Measurements from ENCODE around the gene VRK2. TPM values are rescaled to one million over a fixed set of nuclear protein-coding genes. Genes with fewer than 3 reads are reported as not detected.

VRK2 gene
- total and polyA plus RNA-seq, 10 of the 15 experiments (the other 5 are each of a cell fraction or from before 2014, with no cell fraction given): 26.5 to 78.0 (median 57.3) TPM

DNA sequence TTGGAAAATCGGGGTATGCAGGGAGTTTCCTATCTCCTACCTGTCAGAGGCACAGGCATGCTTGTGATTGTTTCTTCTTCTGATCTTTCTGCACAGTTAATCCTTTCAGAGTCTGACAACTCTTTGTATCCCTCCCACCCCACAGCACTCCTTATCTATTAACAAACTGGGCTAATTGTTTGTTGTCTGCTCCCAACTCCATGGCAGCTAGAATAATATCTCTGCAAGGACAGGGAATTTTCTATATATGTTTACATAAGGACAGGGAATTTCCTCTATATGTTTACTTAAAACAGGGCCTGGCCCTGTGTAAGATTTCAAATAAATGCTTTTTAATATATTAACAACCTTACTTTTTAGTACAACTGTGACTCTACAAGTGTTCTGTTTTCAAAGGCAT, 36.0 kb upstream of the VRK2 start:
- CTCF ChIA-PET: interaction anchor here (1.2 to 1.9 kb wide), 2 partner anchors 9 to 20 kb away, joined by 3 to 5 read pairs; no protein-coding TSS in a partner anchor
- FAIRE-seq: no peak
- no peaks in the 10 kb centered on the region for H3K27me3 ChIP-seq (replicated peaks in 1 of 2; ENCODE audit: control insufficient read depth in 2 of 2, insufficient read depth in 2 of 2, low read length in 1 of 2)

More for the DNA sequence above, 36.0 kb upstream of the VRK2 start:
- no peak overlapping the region for H3K4me3 ChIP-seq
- in situ Hi-C loops (cut with MboI): no loop called here
- POLR2A ChIA-PET: interaction anchor here (1.2 kb wide), 1 partner anchor 9 kb away, joined by 3 read pairs; no protein-coding TSS in a partner anchor
- ATAC-seq: no peak
- intact Hi-C loops (cut with micrococcal nuclease; ENCODE audit: unreplicated experiment): no loop called here
- no peak overlapping the region for H3K27ac ChIP-seq (ENCODE audit: control insufficient read depth, insufficient read depth)
- DNase-seq (ENCODE audit: low read depth, low spot score): no peak
- no peaks in the 10 kb centered on the region for H3K79me2 ChIP-seq (ENCODE audit: control insufficient read depth, insufficient read depth, low read length)
- H3K9ac ChIP-seq (ENCODE audit: control insufficient read depth, insufficient read depth, low read length): no peak overlapping the region
- BruUV-seq (replicated peaks): no TSS peak
- TF ChIP-seq, protein P1, sequence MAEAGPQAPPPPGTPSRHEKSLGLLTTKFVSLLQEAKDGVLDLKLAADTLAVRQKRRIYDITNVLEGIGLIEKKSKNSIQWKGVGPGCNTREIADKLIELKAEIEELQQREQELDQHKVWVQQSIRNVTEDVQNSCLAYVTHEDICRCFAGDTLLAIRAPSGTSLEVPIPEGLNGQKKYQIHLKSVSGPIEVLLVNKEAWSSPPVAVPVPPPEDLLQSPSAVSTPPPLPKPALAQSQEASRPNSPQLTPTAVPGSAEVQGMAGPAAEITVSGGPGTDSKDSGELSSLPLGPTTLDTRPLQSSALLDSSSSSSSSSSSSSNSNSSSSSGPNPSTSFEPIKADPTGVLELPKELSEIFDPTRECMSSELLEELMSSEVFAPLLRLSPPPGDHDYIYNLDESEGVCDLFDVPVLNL (IDR thresholded peaks at IDR 0.05; ENCODE audit: low read depth, low read length): no peak
- TF ChIP-seq, protein P2, sequence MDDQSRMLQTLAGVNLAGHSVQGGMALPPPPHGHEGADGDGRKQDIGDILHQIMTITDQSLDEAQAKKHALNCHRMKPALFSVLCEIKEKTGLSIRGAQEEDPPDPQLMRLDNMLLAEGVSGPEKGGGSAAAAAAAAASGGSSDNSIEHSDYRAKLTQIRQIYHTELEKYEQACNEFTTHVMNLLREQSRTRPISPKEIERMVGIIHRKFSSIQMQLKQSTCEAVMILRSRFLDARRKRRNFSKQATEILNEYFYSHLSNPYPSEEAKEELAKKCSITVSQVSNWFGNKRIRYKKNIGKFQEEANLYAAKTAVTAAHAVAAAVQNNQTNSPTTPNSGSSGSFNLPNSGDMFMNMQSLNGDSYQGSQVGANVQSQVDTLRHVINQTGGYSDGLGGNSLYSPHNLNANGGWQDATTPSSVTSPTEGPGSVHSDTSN (IDR thresholded peaks at IDR 0.05; ENCODE audit: insufficient replicate concordance, low read depth, low read length): no peak
- no peak for TF ChIP-seq HCFC1 (IDR thresholded peaks at IDR 0.05; ENCODE audit: low read length)
- TF ChIP-seq CHD4 (IDR thresholded peaks at IDR 0.05): no peak
- H3K9me3 ChIP-seq (replicated peaks; ENCODE audit: control insufficient read depth, insufficient read depth, low read length): peaks cover 2% of the 10 kb centered on the region; the same call in 2 of the 3 replicates
- no peaks in the 10 kb centered on the region for H4K20me1 ChIP-seq (ENCODE audit: control insufficient read depth, insufficient read depth)
- 100% methylated on average over 1 of the region's 1 CpG for WGBS (ENCODE audit: insufficient coverage, insufficient replicate concordance, low lambda C conversion rate, missing lambda C conversion rate)
- H2AFZ ChIP-seq (ENCODE audit: control insufficient read depth, low read depth, low read length): no peak overlapping the region
- RAD21 ChIA-PET (ENCODE audit: unreplicated experiment): no interaction called here
- no peaks in the 10 kb centered on the region for H3K36me3 ChIP-seq (ENCODE audit: control insufficient read depth in 2 of 2, insufficient read depth in 2 of 2, low read length in 1 of 2)
- H3K4me2 ChIP-seq (ENCODE audit: control insufficient read depth, insufficient read depth): no peak overlapping the region
- SMC1A ChIA-PET (ENCODE audit: uncharacterized antibody, unreplicated experiment): no interaction called here
- H3K4me1 ChIP-seq (ENCODE audit: control insufficient read depth, insufficient read depth, low read length): no peaks in the 10 kb centered on the region
